GM12864 (cell line): ENCODE measurements around the gene NKX1-1.

ENCODE experiments used
- DNase-seq: peaks from one replicate; pipeline ENCODE4 v3.0.0-alpha.2; 2011; ENCODE audit warnings: low read depth
- H3K4me3 ChIP-seq: 2 replicates; pipeline ENCODE4 v1.5.1; 2011; ENCODE audit warnings: mild to moderate bottlenecking, low read depth, low read length, control low read depth
- CTCF ChIP-seq: IDR thresholded peaks from 2 replicates; pipeline ENCODE4 v1.5.1; 2011; ENCODE audit warnings: low read depth, mild to moderate bottlenecking, moderate library complexity, low read length, control low read depth, inconsistent platforms; ENCODE audit errors: missing control alignments

Gene NKX1-1

GRCh38 chr4:1371176-1372165 is 34.8 kb downstream of the NKX1-1 start:
- H3K4me3 ChIP-seq: no peak overlapping the region
- no peak for TF ChIP-seq CTCF
- DNase-seq: no peak

- no peak for DNase-seq
- no peak for TF ChIP-seq CTCF
- H3K4me3 ChIP-seq: no peak overlapping the region
These were observed 35.7 kb downstream of the NKX1-1 start for GRCh38 chr4:1370321-1371124.

- TF ChIP-seq CTCF: no peak
- H3K4me3 ChIP-seq: no peak overlapping the region
- DNase-seq: no peak
These were observed 36.7 kb downstream of the NKX1-1 start for GRCh38 chr4:1369479-1370079.

GRCh38 chr4:1369091-1369450 is 37.2 kb downstream of the NKX1-1 start:
- TF ChIP-seq CTCF: no peak
- DNase-seq: no peak
- H3K4me3 ChIP-seq: no peak overlapping the region

GRCh38 chr4:1368421-1369090 is 37.7 kb downstream of the NKX1-1 start:
- no peak for DNase-seq
- H3K4me3 ChIP-seq: no peak overlapping the region
- no peak for TF ChIP-seq CTCF

- DNase-seq: no peak
- no peak for TF ChIP-seq CTCF
- H3K4me3 ChIP-seq: no peak overlapping the region
These were observed 38.3 kb downstream of the NKX1-1 start for GRCh38 chr4:1367936-1368289.
